ENCODE data around the gene ZNF444.

ZNF444 gene

DNA sequence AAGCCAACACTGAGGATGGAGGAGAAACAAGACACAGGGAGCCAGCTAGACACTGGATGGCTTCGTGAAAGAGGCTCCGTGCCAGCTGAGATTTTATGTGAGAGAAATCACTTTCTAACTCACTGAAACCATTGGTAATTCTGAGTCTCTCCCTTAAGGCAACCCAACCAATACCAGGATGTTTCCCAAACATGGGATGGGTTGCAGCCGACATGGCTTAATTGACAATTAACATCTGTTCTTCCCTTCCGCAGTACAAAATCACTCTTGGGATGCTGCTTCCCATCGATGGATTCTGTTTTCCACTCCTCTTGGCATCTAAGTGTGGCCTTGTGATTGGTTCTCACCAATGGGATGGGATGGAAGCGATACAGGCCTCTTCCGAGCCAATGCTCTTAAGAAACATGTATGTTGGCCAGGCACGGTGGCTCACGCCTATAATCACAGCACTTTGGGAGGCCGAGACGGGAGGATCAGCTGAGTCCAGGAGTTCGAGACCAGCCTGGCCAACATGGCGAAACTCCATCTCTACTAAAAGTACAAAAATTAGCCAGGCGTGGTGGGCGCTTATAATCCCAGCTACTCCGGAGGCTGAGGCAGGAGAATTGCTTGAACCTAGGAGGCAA lies 17.7 kb upstream of the ZNF444 start:
- no peak for DNase-seq (ENCODE audit: low spot score)

DNA sequence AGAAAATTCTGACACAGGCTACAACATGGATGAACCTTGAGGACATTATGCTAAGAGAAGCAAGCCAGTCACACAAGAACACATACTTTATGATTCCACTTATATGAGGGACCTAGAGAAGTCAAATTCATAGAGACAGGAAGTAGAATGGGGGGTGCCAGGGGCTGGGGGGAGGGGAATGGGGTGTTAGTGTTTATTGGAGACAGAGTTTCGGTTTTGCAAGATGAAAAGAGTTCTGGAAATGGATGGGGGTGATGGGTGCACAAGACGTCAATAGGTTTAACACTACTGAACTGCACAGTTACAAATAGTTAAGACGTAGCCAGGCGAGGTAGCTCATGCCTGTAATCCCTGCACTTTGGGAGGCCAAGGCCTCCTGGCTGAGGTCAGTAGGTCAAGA lies 16.5 kb upstream of the ZNF444 start:
- DNase-seq (ENCODE audit: low spot score), result no peak

DNA sequence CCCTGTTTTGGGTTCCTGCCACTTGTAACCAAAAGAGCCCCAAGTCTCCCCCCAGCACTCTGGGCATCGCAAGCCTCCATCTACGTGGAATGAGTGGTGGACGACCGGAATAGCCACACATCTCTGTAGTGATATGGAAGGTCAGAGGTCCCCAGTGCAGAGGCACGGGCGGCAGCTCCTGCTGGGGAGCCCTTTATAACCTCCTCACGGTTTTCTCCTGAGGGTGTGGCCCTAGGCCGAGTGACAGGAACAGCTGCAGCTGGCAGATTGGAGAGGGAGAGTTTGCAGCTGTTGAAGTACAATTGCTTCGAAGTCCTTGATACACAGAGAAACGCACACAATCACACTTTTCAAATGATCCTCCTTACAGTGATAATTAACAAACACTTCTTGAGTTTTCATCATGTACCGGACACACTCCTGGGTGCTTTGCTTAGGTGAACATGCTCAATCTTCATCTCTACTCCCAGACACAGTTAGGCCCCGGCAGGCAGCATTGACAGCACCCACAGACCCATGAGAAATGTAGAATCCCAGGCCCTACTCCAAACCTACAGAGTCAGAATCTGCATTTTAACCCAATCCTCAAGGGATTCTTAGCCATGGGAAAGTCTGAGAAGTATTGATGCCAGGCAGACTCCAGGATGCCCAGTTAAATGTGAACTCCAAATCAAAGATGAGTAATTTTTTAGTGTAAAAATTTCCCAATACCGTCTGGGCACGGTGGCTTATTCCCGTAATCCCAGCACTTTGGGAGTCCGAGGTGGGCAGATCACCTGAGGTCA lies 15.1 kb upstream of the ZNF444 start:
- DNase-seq (ENCODE audit: low spot score), result no peak

DNA sequence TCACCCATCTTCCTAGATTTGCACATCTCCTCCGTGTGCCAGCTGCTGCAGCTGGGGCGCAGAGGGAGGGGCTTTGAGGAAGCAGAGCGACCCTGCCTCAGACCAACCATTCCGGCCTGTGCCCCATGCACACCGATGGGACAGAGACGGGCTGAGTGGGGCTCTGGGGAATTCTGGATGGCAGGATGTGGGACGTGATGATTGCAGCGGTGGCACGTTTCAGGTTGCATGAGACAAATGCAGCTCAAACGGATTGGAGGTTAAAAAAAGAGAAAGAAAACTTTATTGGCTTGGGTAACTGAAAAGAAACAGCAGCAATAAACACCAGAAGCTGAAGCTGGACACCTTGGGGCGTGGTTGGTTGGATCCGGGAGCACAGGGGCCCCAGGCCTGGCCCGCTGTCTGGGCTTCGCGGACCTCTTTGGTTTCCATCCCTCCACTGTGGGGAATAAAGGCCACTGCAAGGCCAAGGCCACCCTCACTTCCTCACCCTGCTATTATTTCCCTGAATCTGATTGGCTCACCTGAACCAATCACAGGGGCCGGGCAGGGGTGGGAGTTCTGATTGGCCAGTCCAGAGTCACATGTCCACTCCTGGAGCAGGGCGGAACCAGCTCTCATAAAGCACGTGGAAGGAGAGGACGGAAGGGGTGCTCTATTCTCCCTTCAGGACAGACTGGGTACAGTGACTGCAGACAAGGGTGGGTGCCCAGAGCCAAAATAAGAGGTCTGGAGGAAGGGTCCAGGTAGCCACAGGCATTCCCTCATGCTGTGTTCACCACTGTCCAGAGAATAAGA lies 13.9 kb upstream of the ZNF444 start:
- no peak for DNase-seq (ENCODE audit: low spot score)

DNA sequence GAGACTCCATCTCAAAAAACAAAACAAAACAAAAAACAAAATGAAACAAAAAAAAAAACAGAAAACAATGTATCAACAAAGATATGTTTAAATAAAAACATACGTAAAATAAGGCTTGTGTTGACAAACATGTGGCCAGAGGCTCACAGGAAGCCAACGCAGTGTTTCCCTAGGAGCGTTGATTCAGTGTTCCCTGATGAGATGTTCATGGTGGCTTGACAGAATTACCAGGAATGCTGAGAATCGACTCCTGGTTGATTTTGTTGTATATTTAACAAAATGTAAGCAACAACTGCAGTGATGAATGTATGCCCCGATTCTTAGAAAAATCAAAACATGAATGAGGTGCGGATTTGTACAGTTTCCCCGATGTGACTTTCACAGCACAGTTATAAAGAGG lies 11.1 kb upstream of the ZNF444 start:
- no peak for DNase-seq (ENCODE audit: low spot score)

DNA sequence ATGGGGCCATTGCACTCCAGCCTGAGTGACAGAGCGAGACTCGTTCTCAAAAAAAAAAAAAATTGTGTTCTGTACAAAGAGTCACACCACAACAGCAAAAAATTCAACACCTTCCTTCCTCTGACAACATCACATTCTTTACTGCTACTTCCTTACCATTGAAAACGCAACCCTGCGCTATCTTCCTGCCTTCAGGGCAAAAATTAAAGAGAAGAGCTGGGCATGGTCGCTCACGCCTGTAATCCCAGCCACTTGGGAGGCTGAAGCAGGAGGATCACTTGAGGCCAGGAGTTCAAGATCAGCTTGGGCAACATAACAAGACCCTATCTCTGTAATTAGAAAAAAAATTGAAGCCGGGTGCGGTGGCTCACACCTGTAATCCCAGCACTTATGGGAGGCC lies 9.4 kb upstream of the ZNF444 start:
- DNase-seq (ENCODE audit: low spot score), result no peak

DNA sequence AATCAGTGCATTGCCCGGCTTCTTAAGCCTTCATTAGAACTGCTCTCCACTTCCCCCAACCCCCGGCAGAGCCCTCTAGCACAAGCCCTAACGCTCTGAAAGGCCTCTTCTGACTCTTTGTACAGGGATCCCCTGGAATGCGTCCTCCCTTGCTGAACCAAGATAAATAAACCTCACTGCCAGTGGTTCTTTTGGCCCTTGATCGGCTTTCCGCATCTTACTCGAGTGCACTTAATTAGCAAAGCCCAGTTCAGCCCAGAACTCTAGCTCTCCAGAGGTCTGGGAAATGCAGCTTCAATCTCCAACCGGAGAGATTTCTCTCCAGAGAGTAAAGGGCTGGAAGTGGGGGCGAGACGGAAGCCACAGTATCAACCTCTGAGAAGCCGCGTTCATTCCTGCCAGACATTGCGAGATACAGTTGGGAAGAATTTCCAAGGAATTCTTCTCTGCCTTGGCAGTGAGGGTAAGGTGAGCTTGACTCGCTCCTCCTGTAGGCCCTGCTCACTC lies 8.7 kb upstream of the ZNF444 start:
- no peak for DNase-seq (ENCODE audit: low spot score)

DNA sequence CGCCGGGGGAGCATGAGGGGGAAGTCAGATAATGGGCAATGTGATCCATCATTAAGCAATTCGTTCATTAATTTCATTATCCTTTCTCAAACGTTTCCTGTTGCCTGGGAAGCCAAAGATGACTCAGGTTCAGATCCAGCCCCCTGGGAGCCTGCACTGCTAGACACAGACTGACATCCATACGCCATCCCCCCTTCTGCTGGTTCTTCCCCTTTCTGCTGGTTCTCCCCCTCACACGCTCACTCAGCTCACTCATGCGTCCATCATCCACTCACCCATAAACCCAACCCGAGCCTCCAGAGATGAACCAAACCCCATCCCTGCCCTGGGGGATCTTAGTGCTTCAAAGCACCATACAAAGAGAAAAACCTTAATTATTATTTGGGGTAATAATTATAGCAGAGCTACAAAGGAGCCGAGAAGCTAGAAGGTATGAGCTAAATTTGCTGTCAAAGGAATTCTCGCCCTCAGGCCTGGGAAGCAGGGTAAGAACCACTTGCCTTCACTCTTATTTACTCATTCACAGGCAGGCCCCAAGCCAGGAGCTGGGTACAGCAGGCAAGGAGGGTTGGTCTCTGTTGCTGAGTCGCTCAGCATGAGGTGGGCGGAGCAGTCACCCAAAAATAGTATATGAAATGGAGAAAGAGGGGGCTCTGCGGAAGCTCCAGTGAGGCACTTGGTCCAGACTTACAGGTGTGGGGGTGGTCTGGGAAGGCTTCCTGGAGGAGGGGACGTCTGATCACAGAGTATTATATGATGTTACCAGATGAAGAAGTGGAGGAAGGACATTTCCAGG lies 7.0 kb upstream of the ZNF444 start:
- no peak for DNase-seq (ENCODE audit: low spot score)

DNA sequence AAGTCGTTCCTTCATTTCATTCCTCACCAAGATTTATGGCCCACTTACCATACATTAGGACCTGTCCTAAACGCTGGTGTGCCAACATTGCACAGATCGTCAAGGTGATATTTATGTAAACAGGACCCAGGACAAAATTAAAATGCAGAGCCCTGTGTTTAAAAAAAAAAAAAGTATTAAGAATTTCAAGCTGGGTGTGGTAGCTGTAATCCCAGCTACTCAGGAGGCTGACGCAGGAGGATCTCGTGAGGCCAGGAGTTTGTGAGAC lies 6.5 kb upstream of the ZNF444 start:
- no peak for DNase-seq (ENCODE audit: low spot score)

DNA sequence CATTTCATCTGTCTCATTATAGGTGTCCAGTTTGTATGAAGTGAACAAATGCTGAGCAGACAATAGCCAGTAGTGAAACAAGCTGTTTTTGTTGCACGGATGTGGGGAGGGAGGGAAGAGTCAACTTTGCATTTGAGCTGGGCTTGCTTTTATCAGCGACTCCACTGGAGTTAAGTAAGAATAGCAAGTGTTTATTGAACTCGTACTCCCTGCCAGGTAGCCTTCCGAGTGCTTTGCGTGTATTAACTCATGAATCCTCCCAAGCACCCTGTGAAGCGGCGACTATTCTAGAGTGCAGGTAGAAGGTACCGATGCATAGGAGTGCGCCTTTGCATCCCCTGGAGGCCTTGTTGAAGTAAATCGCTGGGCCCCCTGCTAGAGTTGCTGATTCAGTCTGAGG lies 4.7 kb upstream of the ZNF444 start:
- no peak for DNase-seq (ENCODE audit: low spot score)

DNA sequence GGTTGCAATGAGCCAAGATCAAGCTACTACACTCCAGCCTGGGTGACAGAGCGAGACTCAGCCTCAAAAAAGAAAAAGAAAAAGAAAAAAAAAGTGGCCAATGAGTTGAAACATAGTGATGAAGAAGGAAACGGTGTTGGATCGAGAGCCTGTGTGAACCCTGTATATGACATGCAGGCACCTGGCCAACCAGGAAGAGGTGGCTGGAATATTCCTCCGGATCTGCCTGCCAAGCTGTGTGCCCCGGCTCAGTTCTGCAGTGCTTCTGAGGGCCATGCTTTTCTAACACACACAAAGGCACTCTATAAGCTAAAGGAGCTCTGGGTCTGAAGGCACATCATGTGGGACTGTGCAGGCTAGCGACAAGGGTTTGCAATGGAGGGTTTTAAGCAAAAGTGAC lies 3.7 kb upstream of the ZNF444 start:
- no peak for DNase-seq (ENCODE audit: low spot score)

DNA sequence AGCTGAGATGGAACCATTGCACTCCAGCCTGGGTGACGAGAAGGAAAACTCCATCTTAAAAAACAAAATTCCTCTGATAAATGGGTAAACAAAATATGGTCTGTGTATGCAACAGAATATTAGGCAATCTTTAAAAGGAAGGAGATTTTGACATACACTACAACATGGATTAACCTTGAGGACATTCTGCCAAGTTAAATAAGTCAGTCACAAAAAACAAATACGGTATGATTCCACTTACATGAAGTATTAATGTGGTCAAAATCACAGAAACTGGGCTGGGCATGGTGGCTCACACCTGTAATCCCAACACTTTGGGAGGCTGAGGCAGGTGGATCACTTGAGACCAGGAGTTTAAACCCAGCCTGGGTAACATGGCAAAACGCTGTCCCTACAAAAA lies 3.0 kb upstream of the ZNF444 start:
- DNase-seq (ENCODE audit: low spot score), result no peak

DNA sequence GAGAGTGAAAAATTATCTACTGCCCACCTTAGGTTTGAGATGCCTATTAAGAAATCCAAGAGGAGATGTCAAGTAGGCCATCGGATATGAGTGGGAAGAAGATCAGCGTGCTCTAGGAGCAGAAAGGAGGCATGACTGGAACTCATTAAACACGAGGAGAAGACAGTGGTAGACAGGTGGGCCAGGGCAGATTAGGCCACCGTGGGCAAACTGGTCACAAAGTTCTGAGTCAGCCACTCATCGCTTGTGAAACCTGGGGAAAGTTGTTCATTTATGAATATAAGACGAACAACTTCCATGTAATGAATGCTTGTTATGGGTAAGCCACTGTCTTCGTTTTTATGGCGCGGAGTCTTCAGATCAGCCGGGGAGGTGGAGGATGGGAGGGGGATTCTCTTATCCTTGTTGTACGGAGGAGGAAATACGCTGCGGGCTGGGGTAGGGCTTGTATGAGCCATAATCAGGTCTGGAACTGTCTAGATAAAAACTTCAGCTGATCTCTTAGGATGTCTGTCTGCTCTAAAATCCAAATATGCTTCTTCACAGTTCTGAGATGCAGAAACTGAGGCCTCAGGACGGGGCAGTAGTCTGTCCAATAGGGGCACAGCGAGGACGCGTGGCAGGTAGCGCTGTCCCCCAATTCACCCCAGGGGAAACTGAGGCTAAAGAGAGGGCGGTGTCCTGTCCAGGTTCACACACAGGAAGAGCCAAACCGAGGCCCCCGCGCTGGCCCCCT lies 1.1 kb upstream of the ZNF444 start:
- DNase-seq (ENCODE audit: low spot score), result no peak

DNA sequence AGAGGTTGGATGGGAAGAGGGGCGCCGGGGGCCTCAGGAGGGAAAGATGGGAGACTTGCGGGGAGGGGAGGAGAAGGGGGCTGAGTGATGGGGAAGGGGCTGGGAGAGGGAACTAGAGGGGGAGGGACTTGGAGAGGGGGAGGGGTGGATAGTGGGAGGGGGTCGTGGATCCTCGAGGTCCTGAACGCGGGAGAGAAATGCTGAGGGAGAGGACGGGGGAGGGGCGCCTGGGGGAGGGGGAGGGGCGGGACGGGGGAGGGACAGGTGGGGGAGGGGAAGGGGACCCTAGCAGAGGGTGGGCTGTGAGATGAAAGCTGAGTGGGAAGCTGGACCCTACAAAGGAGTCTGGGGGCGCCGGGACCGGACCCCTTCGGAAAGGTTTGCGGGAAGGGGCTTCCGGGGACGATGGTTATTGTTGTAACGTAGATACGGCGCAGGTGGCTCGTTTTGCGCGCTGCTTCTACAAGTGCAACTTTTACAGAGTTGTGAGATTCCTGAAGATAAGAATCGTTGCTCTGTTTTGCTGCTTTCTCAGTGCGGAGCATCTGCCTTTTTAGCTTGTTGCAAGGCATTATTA lies 418 bp downstream of the ZNF444 start:
- DNase-seq (ENCODE audit: low spot score), result no peak

DNA sequence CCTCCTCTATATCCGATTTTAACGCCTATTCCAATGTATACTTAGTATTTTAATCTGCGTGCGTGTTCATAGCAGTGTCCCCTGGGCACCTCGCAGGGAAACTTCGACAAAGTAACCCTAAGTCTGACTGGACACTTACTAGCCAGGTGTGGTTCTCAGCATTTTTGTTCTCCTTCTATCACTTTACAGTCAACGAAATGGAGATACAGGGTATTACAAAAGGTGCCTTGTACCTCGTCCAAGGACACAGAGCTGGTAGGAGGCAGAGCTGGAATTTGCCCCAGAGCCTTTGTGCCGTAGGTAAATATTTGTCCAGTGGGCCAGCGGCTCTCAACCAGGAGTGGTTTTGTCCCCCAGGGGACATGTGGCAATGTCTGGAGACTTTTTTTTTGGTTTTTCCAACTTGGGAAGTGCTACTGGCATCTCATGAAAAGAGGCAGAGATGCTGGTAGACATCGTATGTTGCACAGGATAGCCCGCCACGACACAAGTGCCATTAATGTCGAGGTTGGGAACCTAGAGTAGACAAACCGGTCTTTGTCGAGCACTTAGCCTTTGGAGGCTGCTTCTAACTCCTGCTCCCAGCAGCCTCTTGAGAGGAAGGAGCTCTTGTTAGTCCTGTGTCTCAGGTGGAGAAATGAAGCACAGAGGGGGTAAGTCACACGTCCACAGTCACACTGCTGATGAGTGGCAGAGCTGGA lies 1.1 kb downstream of the ZNF444 start:
- no peak for DNase-seq (ENCODE audit: low spot score)

DNA sequence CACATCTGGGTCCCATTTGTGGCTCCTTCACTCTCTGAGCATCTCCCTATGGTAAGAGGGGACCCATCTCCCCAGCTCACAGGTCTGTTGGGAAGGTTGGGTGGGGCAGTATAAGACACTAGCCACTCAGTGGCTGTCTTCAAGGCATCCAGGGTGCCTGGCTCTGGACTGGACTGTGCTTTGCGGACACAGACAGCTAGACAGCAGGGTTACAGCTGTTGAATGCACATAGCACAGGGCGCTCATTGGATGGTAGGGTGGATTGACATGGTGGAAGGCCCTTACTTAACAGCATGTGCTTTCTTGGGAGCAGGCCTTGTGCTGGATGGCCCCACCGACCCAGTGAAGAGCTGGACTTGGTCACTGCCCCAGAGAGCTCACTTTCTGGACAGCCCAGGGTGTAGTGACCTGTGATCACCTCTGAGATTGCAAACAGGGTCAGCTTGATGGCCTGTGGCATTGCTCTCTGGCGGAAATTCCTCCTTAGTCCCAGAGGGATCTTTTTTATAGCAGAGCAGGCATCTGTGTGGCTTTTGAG lies 1.9 kb downstream of the ZNF444 start:
- no peak for DNase-seq (ENCODE audit: low spot score)

DNA sequence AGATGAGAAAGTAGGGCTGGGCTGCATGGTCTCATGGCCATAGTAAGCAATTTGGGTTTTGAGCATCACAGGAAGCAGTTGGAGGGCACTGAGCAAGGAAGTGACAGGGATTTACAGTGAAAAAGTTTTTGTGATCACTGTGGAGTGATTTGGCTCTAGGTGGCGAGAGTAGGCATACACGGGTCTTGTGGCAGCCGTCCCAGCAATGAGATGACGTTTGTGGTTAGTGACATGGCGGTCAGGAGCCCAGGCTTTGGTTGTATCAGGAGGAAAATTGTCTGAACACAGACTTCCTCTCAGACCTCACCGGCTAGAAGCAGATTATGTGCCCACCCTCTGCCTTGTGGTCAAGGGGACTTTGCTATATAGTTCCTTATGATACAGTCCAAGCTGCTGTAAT lies 3.3 kb downstream of the ZNF444 start:
- DNase-seq (ENCODE audit: low spot score), result no peak

DNA sequence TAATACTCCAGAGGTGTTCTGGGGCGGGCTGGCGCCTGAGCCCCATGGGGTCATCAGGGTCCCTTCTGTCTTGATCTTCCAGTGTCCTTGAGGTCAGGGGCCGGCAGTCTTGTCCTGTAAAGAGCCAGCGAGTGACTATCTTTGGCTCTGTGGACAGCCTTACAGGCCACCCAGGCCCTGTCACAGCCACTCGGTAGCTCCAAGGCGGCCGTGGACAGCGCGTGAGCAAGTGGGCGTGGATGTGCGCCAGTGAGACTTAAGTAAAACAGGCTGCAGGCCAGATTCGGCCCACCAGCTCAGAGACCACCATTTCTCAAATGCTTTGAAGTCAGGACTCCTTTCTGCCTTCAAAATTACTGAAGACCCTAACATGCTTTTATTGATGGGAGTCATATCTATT lies 3.7 kb downstream of the ZNF444 start:
- DNase-seq (ENCODE audit: low spot score), result no peak

DNA sequence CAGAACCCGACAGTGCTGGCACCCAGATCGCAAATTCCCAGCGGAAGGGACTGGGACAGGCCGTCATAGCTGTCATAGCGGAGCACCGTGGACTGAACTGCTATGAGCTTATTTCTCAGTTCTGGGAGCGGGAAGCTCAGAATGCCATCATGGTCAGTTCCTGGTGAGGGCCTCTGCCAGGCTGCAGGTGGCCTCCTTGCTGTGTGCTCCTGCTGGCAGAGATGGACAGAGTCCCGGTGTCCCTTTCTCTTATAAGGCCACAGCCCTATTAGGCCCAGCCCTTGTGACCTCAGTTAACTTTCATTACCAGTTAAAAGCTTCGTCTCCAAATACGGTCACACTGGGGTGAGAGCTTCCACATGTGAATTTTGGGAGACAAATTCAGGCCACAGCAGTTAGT lies 4.6 kb downstream of the ZNF444 start:
- DNase-seq (ENCODE audit: low spot score), result no peak

DNA sequence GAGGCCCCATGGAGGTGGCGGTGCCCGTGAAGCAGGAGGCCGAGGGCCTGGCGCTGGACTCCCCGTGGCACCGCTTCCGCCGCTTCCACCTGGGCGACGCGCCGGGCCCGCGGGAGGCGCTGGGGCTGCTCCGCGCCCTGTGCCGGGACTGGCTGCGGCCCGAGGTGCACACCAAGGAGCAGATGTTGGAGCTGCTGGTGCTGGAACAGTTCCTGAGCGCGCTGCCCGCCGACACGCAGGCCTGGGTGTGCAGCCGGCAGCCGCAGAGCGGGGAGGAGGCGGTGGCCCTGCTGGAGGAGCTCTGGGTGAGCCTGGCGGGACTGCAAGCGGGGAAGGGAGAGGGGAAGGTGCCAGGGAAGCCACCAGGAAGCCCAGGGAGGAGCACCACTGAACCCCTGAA lies 5.8 kb downstream of the ZNF444 start:
- DNase-seq (ENCODE audit: low spot score), result no peak

DNA sequence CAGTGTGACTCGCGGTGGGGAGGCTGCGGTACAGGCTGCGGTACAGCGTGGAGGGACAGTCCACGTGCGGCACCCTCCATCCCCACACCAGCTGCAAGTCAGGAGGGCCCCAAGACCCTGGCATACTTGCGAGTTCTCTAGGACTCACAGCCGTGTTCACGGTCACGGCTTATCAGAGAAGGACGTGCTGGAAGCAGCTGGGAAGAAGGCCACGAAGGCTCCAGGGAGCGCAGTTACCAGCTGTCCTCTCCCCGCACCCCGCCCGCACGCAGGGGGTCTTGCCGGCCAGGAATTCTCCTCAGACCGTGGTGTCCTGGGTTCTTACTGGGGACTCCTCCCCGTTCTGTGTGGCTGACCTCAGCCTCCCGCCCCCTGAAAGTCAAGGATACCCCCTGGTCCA lies 6.2 kb downstream of the ZNF444 start:
- DNase-seq (ENCODE audit: low spot score), result no peak

Measured in activated CD4-positive, alpha-beta T cell treated with anti-CD3 and anti-CD28 coated beads, Interleukin-2, Interleukin-4, amounts not matched to agents 100 ng/mL and 50 ng/mL, durations not matched to agents 16 hours and 8 hours (primary cell).